Measurements from ENCODE around the gene STAT5B. TPM values are rescaled to one million over a fixed set of nuclear protein-coding genes. Genes with fewer than 3 reads are reported as not detected.
"Not testable (repeated sequence)": the region's sequence is repeated elsewhere in the genome, so short reads cannot be mapped to it uniquely, and the experiment has no call there.

STAT5B gene
- total RNA-seq, 1 donor from 2014 or later = 80.6 TPM

DNA sequence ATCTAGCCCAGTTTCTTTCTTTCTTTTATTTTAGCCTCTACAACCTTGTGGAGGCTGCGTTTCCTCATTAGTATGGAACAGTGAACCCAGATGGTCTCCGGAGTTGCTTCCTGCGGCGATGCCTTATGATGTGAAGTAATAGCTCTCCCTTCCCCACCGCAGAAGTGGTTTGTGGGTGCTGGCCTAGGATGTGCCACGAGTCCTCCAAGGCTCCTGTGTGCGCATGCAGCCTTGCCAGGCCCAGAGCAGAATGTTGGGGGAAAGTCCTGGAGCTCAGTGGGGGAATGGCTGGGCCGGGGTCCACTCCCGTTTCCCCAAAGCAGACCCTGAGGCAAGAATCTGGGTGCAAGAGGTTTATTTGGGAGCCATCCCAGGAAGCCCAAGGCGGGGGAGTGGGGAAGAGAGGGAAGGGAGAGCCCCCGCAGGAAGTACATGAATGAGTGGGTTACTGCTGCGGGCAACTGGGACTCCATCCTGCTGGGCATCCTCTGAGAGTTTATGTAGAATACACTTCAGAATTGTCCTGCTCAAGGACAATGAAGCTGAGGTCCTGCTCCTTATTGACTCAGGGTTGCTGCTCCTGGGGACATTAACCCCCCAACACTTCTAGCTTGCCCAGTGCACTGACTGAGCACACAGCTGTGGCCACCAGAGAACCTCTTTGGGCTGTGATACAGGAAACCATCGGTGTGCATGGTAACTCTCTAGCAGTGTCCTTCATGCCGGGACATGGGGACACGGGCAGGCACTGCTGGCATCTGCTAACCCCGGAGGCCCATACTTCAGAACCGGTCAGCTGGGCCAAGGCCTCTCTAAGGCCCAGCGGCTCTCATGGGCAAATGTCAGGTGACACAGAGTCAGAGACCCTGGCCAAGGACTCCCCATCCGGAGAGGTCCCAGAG, 87.2 kb downstream of the STAT5B start:
- H3K36me3 ChIP-seq = no peaks in the 10 kb centered on the region
- no peak for DNase-seq (ENCODE audit: low spot score in 2 of 2)
- TF ChIP-seq, protein P1, sequence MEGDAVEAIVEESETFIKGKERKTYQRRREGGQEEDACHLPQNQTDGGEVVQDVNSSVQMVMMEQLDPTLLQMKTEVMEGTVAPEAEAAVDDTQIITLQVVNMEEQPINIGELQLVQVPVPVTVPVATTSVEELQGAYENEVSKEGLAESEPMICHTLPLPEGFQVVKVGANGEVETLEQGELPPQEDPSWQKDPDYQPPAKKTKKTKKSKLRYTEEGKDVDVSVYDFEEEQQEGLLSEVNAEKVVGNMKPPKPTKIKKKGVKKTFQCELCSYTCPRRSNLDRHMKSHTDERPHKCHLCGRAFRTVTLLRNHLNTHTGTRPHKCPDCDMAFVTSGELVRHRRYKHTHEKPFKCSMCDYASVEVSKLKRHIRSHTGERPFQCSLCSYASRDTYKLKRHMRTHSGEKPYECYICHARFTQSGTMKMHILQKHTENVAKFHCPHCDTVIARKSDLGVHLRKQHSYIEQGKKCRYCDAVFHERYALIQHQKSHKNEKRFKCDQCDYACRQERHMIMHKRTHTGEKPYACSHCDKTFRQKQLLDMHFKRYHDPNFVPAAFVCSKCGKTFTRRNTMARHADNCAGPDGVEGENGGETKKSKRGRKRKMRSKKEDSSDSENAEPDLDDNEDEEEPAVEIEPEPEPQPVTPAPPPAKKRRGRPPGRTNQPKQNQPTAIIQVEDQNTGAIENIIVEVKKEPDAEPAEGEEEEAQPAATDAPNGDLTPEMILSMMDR (IDR thresholded peaks at IDR 0.05) = no peak
- H3K9me3 ChIP-seq = no peaks in the 10 kb centered on the region
- no peaks in the 10 kb centered on the region for H3K27me3 ChIP-seq
- intact Hi-C loops (cut with DNase I) = no loop called here
- H3K4me1 ChIP-seq = peaks cover 12 to 19% of the 10 kb centered on the region in 2 donors
- H3K4me3 ChIP-seq = no peak overlapping the region
- H3K27ac ChIP-seq = no peak overlapping the region

GRCh38 chr17:42187833-42188232, 88.4 kb downstream of the STAT5B start:
- Histone ChIP-seq H3K27me3 (no peaks in the 10 kb centered on the region), H3K27ac (no peak overlapping the region), H3K9me3 (no peaks in the 10 kb centered on the region), H3K4me3 (no peak overlapping the region), H3K4me1 (peaks cover 5 to 7% of the 10 kb centered on the region in 2 donors), H3K36me3 (no peaks in the 10 kb centered on the region)
- TF ChIP-seq, protein P1 (IDR thresholded peaks at IDR 0.05) = no peak
- intact Hi-C loops (cut with DNase I) = no loop called here
- no peak for DNase-seq (ENCODE audit: low spot score in 2 of 2)

DNA sequence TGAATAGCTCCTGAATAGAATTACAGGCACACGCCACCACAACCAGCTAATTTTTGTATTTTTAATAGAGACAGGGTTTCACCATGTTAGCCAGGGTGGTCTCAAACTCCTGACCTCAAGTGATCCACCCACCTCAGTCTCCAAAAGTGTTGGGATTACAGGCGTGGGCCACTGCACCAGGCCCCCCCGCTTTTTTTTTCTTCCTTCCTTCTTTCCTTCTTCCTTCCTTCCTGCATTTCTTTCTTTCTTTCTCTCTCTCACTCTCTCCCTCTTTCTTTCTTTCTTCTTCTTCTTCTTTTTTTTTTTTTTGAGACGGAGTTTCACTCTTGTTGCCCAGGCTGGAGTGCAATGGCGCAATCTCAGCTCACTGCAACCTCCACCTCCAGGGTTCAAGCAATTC, 90.0 kb downstream of the STAT5B start:
- H3K4me3 ChIP-seq; intact Hi-C loops (cut with DNase I); H3K27ac ChIP-seq; H3K36me3 ChIP-seq; DNase-seq (ENCODE audit: low spot score in 2 of 2); H3K27me3 ChIP-seq; H3K4me1 ChIP-seq; H3K9me3 ChIP-seq: not testable (repeated sequence)

DNA sequence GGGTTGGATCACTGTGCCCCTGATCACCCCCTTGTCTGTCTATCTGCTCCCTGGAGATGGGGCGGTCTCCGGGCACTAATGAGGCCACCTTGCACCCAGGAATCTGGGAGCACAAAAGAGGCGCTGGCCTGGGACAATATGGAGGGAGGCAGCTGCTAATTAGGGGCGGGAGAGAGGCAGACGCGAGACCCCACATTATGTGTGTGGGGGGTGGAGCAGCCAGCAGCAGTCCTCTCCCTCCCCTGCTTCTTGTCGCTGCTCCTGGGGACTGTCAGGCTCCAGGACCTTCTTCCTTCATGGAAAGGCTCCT, 90.6 kb downstream of the STAT5B start:
- DNase-seq (ENCODE audit: low spot score in 2 of 2) = no peak
- H3K27ac ChIP-seq = no peak overlapping the region
- peaks cover 8% of the 10 kb centered on the region for H3K27me3 ChIP-seq
- TF ChIP-seq, protein P1 (IDR thresholded peaks at IDR 0.05) = no peak
- H3K4me1 ChIP-seq = peaks cover 5 to 12% of the 10 kb centered on the region in 2 donors
- no peak overlapping the region for H3K4me3 ChIP-seq
- no peaks in the 10 kb centered on the region for H3K9me3 ChIP-seq
- intact Hi-C loops (cut with DNase I) = no loop called here
- no peaks in the 10 kb centered on the region for H3K36me3 ChIP-seq

GRCh38 chr17:42184713-42185620, 91.2 kb downstream of the STAT5B start, which contains the start of gene HCRT:
TSS of gene HCRT (minus strand) at chr17:42185452. CDS start at chr17:42185365, 87 bp downstream.
- H3K27me3 ChIP-seq = peaks cover 9% of the 10 kb centered on the region
- peaks cover 5 to 12% of the 10 kb centered on the region in 2 donors for H3K4me1 ChIP-seq
- peak within 1 kb of the TSS; percentile 69 to 70 for H3K4me3 ChIP-seq
- no peak for DNase-seq (ENCODE audit: low spot score in 2 of 2)
- peak within 1 kb of the TSS in 1 of 2 donors; percentile 49 for H3K27ac ChIP-seq
- TF ChIP-seq, protein P1 (IDR thresholded peaks at IDR 0.05) = no peak
- no peaks in the 10 kb centered on the region for H3K9me3 ChIP-seq
- H3K36me3 ChIP-seq = no peaks in the 10 kb centered on the region
- intact Hi-C loops (cut with DNase I) = no loop called here

Measured in ascending aorta (tissue), 2 donors.